HG03469 (cell line): ENCODE measurements around the gene REXO4.

Experiments
- ATAC-seq: cut with Tn5 transposase; IDR thresholded peaks from one replicate; pipeline ENCODE4 v1.9.1; 2021; ENCODE audit warnings: mild to moderate bottlenecking, moderate library complexity, moderate number of reproducible peaks; ENCODE audit not compliant: unreplicated experiment

The REXO4 gene

DNA sequence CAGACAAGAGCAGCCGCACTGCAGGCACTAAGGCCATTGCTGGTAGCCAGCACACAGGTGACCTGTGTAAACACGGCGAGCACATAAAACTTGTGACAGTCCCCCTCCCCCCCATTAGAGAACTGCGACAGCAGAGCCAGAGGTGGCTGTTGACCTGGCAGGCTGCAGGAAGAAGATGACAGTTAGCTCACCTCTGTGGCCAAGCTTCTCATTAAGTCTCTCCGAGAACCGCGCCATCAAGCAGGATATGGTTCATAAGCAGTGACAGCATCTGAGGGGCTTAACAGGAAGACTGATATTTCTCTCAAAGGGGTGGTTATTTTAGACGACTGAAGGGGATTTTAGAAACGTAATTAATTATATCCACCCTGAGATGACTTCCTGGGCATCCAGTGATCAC is 47.1 kb downstream of the REXO4 start:
- no peak for ATAC-seq

DNA sequence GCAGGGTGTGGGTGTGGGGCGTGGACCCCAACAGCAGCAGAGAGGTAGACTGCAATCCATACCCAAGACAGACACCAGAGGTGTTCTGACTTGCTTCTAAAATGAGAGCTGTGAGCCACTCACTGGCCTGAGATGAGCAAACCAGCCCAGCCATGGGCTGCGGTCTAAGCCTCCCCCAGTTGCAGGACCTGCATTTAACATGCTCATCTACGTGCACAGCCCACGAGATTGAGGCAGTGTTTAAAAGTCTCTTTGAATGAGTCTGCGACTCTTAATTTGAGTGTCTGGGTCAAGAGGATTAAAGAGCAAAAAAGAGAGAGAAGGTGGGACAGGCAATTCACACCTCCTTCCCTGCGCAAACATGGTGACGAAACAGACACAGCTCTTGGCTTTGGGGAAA is 47.9 kb downstream of the REXO4 start:
- no peak for ATAC-seq

DNA sequence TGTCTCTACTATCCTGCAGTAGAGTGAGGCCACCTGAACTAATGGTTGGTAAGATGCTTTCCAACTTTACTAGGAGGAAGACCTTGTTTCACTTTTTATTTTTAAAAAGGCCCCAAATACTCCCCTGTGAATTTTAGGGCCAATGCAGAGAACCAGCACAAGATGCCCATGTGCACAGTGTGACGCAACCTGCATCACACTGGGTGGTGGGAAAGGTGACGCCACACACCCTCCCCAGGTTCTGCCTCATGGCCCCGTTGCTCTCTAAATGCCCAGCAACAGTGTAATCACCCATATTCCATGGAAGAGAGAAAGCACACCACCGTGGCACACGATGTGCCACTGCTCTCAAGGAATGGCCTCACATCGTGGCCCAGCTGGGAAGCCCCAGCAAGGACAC is 48.4 kb downstream of the REXO4 start:
- no peak for ATAC-seq

DNA sequence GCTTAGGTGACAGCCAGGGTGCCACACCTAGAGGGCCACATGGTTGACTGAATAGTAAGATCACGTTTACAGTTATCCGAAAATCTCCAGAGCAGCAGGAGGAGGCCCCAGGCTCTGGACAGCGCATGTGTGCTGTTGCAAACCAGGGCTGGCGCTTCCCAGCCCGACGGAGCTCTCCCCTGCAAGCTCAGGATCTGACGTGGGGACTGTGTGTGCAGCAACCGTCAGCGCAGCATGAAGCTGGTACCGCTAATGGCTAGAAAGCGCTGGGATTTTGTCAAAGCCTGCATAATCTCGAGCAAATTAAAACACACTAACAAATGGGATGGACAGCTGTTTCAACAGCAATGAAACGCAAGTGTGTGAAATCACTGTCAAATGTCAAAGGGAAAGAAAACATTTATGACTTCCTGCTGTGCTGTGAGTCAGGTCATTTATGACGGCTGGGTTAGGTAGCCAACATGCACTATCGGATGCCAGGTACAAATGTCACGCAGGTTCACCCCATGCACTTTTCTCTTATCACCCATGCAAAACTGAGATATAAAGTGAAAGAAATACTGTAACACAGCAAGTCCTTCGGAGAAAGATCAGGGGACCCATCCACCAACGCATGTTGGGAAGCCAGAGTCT is 49.4 kb downstream of the REXO4 start:
- no peak for ATAC-seq

DNA sequence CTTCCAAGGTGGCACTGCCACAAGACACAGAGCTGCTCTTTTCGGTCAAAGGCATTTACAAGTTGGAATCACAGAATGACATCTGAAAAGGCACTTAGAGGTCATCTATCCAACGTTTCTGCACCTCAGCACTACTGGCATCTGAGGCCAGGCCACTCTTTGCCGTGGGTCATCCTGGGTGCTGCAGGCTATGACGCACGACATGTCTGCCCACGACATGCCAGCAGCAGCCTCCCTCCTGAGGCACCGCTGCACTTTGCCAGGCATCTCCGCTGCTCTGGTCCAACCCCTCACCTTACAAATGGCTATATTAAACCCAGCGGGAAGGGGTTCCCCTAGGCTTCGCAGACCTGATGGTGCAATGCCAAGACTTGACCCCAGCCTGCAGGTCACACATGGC is 50.0 kb downstream of the REXO4 start:
- no peak for ATAC-seq

DNA sequence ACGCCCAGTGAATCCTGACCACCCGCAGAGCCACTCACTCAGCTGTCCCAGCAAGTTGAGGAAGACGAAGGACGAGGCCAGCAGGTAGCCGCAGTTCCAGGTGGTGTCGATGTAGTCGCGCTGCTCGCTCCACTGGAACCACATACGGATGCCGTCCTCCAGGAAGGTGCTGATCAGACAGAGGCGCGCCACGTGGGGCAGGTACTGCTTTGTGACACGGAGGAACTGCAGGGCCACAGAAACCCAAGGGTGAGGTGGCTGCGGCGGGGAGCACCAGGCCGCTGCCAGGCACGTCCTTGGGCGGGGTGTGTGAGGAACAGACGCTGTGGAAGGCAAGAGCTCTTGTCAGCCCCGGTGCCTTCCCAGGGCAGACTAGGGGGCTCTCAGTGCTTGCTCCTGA is 50.6 kb downstream of the REXO4 start:
- no peak for ATAC-seq

DNA sequence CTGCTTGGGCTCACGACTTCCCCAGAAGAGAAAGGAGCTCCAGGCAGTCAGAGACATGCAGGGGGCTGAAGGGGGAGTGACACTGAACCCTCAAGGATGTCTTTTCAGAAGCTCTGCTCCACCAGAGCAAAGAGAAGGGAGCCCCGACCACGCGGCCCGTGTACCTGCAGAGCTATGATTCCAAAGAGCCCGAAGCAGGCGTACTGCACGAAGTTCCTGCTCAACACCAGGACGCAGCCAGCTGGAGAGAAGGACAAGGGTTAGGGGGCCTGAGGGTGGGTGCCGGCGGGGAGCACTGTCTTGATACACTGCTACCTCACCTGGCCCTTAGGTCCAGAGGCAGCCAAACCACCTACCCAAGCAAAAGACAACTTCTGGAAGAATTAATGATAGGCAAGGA is 51.4 kb downstream of the REXO4 start:
- ATAC-seq = no peak

DNA sequence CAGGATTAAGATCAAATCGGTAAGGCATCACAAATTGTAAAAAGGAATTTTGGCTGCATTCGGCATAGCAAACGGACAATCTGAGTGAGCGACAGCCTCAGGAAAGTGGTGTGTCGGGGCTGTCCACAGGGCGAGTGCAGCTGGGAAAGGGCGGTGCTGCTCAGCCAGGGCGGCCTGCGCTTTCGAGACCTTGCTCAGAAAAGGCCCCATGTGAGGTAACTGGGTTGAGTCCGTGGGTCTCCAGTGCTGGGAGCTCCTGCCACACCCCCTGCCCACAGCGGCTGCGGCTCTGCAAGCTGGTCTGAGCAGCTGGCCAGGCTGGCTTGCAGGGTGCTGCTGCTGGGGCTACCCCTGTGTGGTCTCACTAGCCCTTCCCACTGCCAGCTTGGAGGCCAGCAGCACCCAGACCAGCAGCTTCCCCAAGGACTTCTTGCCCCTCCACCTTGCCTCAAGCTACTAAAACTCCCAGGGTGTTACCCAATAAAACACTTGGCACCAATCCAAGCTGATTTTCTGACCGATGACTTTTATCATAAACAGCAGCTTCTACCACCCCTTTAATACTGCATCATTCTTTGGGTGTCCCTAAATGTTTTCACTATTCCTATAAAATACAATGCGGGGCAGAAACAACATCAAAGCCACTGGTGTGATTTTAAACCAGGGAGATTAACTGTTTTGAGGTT is 55.3 kb downstream of the REXO4 start:
- no peak for ATAC-seq

DNA sequence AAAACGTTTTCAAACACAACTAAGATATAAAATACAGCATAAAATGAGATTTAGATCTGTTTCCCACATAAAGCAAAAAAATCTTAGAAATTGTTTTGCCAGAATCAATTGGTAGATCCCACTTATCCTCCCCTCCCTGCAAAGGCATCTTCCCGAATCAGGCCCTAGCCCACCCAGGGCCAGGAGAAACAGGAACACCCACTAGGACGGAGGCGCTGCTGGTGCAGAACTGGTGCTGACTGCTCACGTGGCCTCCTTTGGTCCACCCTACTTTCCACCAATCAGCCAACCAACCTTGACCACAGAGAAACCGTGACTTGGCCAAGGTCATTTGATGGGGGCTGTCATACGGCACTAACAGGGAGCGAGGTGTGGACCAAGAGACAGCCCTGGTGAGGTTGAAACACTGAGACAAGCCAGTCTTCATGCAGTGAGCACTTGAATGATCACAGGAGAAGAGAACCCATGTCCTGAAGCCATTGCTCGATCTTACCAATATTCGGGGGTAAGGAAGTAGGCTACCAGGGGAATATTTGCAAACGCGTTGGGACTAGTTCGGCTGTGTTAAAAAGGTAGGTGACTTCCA is 56.2 kb downstream of the REXO4 start:
- no peak for ATAC-seq

DNA sequence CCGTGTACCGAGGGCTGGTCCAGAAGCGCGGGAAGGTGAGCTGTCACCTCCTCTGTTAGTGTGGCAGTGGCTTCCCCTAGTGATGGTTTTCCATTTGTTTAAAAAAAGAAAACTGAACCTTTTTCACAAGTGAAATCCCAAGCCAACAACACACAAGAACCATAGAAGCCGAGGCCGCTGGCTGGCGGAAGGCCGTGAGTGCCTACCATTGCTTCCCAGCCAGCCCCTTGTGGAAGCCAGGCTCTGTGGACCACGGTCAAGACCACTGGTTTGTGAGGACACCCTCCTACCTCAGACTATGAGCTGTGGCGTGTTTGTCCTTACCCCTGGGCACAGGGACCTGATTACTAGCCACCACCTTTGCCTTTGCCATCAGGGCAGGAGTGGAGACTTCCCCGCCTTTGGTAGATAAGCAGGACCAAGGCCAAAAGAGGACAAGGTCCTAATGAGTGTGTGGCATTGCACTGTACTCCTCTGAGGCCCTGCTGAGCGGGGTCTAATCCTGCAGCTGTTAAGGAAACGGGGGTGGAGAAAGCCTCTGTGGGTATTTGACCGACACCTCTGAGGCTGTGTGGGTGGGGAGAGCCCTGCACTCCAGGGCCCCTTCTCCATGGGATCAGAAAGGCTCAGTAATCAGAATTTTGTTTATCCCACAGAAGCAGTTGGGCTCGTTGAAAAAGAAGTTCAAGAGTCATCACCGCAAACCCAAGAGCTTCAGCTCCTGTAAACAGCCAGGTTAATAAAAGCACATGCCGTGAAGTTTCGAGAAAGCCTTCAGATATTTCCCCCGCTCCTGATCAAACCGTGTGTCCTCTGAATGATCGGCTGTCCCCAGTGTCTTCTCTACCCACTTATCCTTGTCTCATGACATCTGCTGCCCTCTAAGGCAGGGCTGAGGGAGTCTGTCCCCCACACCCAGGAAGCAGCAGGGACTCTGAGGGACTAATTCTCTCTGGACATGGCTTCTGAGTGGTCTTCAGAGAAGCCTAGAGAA is 57.1 kb downstream of the REXO4 start:
- no peak for ATAC-seq

DNA sequence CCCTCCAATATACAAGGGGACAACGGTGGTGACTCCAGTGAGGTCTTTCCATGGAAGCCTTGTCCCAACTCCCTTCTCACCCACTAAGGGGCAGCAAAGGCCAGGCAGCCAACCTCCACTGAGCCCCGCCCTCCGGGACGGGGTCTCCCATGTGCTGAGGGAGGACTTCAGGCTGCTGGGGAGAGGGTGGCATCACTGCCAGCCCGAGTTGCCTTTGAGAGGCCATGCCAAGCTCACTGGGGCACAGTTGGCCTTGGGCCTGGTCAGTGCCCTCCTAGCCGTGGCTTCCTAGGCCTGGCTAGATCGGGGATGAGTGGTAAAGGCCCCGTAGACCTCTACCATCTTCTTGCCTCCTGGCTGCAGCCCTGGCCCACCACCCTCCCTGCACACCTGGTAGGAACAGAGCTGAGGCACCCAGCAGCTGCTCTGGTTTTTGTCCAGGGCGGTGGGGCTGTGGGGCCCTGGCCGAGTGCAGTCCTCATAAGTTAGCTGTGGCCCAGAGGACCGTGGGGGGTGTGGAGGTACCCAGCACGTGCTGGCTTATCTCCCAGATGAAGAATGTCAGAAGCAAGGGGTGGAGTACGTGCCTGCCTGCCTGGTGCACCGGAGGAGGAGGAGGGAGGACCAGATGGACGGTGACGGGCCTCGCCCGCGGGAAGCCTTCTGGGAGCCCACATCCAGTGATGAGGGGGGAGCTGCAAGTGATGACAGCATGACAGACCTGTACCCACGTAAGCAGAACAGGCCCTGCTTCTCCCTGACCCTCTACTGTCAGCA is 58.2 kb downstream of the REXO4 start:
- no peak for ATAC-seq

DNA sequence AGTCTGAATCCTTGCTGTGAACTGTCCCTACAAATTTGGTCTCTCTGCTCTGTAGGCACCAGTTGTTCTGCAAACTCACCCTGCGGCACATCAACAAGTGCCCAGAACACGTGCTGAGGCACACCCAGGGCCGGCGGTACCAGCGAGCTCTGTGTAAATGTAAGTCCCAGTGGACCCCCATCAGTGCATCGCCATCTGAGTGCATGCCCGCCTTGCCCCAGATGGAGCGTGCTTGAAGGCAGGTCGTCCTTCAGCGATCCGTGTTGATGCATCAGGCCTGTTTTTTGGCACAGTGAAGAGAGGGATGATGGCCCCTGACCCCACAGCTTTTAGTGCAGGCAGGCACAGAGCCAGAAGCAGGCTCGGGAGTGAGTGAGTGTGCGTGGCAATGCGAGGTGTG is 60.2 kb downstream of the REXO4 start:
- no peak for ATAC-seq

DNA sequence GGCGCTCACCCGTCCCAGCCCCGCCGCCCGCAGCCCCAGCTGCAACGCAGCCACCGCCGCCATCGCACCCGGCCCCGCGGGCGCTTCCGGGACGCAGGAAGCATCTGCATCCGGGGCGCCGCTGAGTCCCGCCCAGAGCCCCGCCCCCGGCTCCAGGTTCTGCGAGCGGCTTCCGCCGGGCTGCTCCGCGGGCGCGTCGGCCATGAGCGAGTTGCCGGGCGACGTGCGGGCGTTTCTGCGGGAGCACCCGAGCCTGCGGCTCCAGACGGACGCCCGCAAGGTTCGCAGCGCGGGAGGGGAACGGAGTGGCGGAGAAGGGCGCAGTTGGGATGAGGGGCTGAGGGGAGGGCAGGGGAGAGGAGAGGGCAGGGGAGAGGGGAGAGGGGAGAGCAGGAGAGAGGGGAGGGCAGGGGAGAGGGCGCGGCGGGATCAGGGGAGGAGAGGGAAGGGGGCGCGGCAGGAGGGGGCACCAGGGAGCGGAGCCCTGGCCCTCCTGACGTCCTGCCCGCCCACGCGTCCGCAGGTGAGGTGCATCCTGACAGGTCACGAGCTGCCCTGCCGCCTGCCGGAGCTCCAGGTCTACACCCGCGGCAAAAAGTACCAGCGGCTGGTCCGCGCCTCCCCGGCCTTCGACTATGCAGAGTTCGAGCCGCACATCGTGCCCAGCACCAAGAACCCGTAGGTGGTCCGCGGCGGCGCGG is 61.3 kb downstream of the REXO4 start, which contains the start of the genes SURF1 and SURF2:
Gene SURF1 (minus strand): TSS at position 97 of the 701 bp plus-strand sequence. CDS start 34 bp downstream, at position 63.
Gene SURF2 (plus strand): TSS at position 160 of the 701 bp plus-strand sequence. CDS start 43 bp downstream, at position 203.
- ATAC-seq = no peak
